ENCODE data around the gene BBS7. TPM values are rescaled to one million over a fixed set of nuclear protein-coding genes. Genes with fewer than 3 reads are reported as not detected.

Gene BBS7
- polyA plus RNA-seq, 1 experiment: 28.9 TPM

GRCh38 chr4:121818215-121818614 is 52.1 kb downstream of the BBS7 start:
- ChIA-PET POLR2A (no interaction called here), CTCF (interaction anchor here (1.0 kb wide), 1 partner anchor 334 kb away, joined by 3 read pairs; no protein-coding TSS in a partner anchor)
- Histone ChIP-seq H3K27ac (ENCODE audit: low read depth, low read length) (no peak overlapping the region), H3K9me3 (ENCODE audit: control insufficient read depth, insufficient read depth, low read length) (no peaks in the 10 kb centered on the region), H3K27me3 (ENCODE audit: control insufficient read depth, insufficient read depth, low read length) (no peaks in the 10 kb centered on the region), H3K4me3 (ENCODE audit: low read depth, low read length) (no peak overlapping the region)
- TF ChIP-seq CTCF (IDR thresholded peaks at IDR 0.05; ENCODE audit: low read depth, low read length): no peak
- DNase-seq (ENCODE audit: low read depth, low spot score): no peak

DNA sequence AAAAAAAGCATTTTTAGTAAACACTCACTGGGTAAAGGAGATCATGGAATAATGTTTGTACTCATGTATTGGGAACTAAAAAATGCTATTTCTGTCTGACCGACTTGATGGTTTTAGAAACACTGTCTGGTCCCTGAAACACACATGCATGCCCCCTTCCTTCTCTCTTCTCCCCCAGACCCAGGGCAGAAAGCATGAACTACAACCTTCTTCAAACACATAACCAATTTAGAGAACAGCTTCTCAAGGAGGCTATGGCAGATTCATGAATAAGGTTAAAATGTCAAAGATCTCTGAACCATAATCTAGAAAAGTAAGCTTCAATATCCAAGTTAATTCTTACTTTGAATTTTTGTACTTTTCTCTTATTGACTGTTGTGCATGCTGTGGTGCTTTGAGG is 52.6 kb downstream of the BBS7 start:
- CTCF ChIA-PET: interaction anchor here (1.0 kb wide), 1 partner anchor 334 kb away, joined by 3 read pairs; no protein-coding TSS in a partner anchor
- POLR2A ChIA-PET: no interaction called here

GRCh38 chr4:121817006-121817405 is 53.3 kb downstream of the BBS7 start:
- Histone ChIP-seq H3K4me3 (ENCODE audit: low read depth, low read length) (no peak overlapping the region), H3K27ac (ENCODE audit: low read depth, low read length) (no peak overlapping the region), H3K9me3 (ENCODE audit: control insufficient read depth, insufficient read depth, low read length) (no peaks in the 10 kb centered on the region), H3K27me3 (ENCODE audit: control insufficient read depth, insufficient read depth, low read length) (no peaks in the 10 kb centered on the region)
- TF ChIP-seq CTCF (IDR thresholded peaks at IDR 0.05; ENCODE audit: low read depth, low read length): no peak
- CTCF ChIA-PET: no interaction called here
- no peak for DNase-seq (ENCODE audit: low read depth, low spot score)
- POLR2A ChIA-PET: no interaction called here

More for the DNA sequence above, 52.6 kb downstream of the BBS7 start:
- TF ChIP-seq CTCF (IDR thresholded peaks at IDR 0.05; ENCODE audit: low read depth, low read length): no peak
- Histone ChIP-seq H3K27me3 (ENCODE audit: control insufficient read depth, insufficient read depth, low read length) (no peaks in the 10 kb centered on the region), H3K9me3 (ENCODE audit: control insufficient read depth, insufficient read depth, low read length) (no peaks in the 10 kb centered on the region), H3K27ac (ENCODE audit: low read depth, low read length) (no peak overlapping the region), H3K4me3 (ENCODE audit: low read depth, low read length) (no peak overlapping the region)
- no peak for DNase-seq (ENCODE audit: low read depth, low spot score)

- Histone ChIP-seq H3K4me3 (ENCODE audit: low read depth, low read length) (no peak overlapping the region), H3K9me3 (ENCODE audit: control insufficient read depth, insufficient read depth, low read length) (no peaks in the 10 kb centered on the region), H3K27ac (ENCODE audit: low read depth, low read length) (no peak overlapping the region), H3K27me3 (ENCODE audit: control insufficient read depth, insufficient read depth, low read length) (no peaks in the 10 kb centered on the region)
- ChIA-PET POLR2A (no interaction called here), CTCF (interaction anchor here (1.0 kb wide), 1 partner anchor 133 kb away, joined by 5 read pairs; no protein-coding TSS in a partner anchor)
- DNase-seq (ENCODE audit: low read depth, low spot score): no peak
- no peak for TF ChIP-seq CTCF (IDR thresholded peaks at IDR 0.05; ENCODE audit: low read depth, low read length)
These were observed 55.5 kb downstream of the BBS7 start for GRCh38 chr4:121814756-121815155.

DNA sequence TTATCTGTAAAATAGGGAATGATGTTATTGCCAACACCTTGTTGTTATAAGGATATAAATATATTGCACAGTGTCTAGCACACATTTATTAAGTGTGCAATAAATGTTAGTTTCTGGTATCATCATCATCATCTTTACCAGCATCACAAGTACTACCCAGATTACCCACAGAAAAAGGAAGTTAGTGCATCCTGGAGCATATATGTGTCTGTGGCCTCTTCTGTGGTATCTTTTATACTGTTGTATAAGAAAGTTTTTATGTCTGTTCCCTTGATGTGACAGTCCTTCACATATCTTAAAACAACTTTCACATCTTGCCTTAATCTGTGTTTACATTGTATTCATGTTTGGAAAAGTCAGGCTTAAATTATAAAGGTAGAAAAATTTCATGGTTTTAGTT is 59.2 kb downstream of the BBS7 start:
- Histone ChIP-seq H3K9me3 (ENCODE audit: control insufficient read depth, insufficient read depth, low read length) (no peaks in the 10 kb centered on the region), H3K27ac (ENCODE audit: low read depth, low read length) (no peak overlapping the region), H3K27me3 (ENCODE audit: control insufficient read depth, insufficient read depth, low read length) (no peaks in the 10 kb centered on the region), H3K4me3 (ENCODE audit: low read depth, low read length) (no peak overlapping the region)
- no peak for DNase-seq (ENCODE audit: low read depth, low spot score)
- ChIA-PET POLR2A (no interaction called here), CTCF (no interaction called here)
- no peak for TF ChIP-seq CTCF (IDR thresholded peaks at IDR 0.05; ENCODE audit: low read depth, low read length)

All from AG04450 (cell line).